Mesendoderm (in vitro differentiated cells): ENCODE measurements around the gene KLF14.
A peak's percentile ranks its signal among the peaks of the same experiment; 100 is the strongest.

Source experiments
- DNase-seq: peaks from one replicate; pipeline ENCODE4 v3.0.0; 2013
- H2AK5ac ChIP-seq: 2 replicates; pipeline ENCODE4 v1.6.1; 2013; ENCODE audit warnings: low read length, inconsistent platforms
- H2BK120ac ChIP-seq: 2 replicates; pipeline ENCODE4 v1.6.1; 2013; ENCODE audit warnings: low read depth, mild to moderate bottlenecking, low read length, moderate library complexity, mixed read lengths
- H2BK15ac ChIP-seq: replicated peaks from 2 replicates; pipeline ENCODE4 v1.6.1; 2013; ENCODE audit warnings: low read depth, mild to moderate bottlenecking, moderate library complexity
- H2BK5ac ChIP-seq: 2 replicates; pipeline ENCODE4 v1.6.1; 2013; ENCODE audit warnings: low read length, inconsistent platforms
- H3K18ac ChIP-seq: 2 replicates; pipeline ENCODE4 v1.6.1; 2013; ENCODE audit warnings: mild to moderate bottlenecking, low read length, mixed read lengths
- H3K23ac ChIP-seq: one replicate; pipeline ENCODE4 v1.6.1; 2013; ENCODE audit warnings: low read length
- H3K27ac ChIP-seq: 2 replicates; pipeline ENCODE4 v1.5.1; 2013; ENCODE audit warnings: low read depth, mild to moderate bottlenecking, inconsistent platforms, low read length, moderate library complexity
- H3K27me3 ChIP-seq: 2 replicates; pipeline ENCODE4 v1.6.1; 2013; ENCODE audit warnings: low read length, control low read depth, mild to moderate bottlenecking, inconsistent platforms; ENCODE audit not compliant: insufficient read depth, poor library complexity
- H3K36me3 ChIP-seq: 2 replicates; pipeline ENCODE4 v1.6.1; 2013; ENCODE audit warnings: low read length, inconsistent platforms; ENCODE audit not compliant: control insufficient read depth, insufficient read depth
- H3K4ac ChIP-seq: one replicate; pipeline ENCODE4 v1.6.1; 2013; ENCODE audit warnings: low read depth, mild to moderate bottlenecking, low read length, moderate library complexity
- H3K4me1 ChIP-seq: 2 replicates; pipeline ENCODE4 v1.6.1; 2013; ENCODE audit warnings: low read depth, low read length, inconsistent platforms; ENCODE audit not compliant: control insufficient read depth
- H3K4me2 ChIP-seq: 2 replicates; pipeline ENCODE4 v1.6.1; 2013; ENCODE audit warnings: low read length
- H3K4me3 ChIP-seq: 2 replicates; pipeline ENCODE4 v1.5.1; 2013; ENCODE audit warnings: mild to moderate bottlenecking, low read length
- H3K56ac ChIP-seq: one replicate; pipeline ENCODE4 v1.6.1; 2013; ENCODE audit warnings: low read length
- H3K79me1 ChIP-seq: 2 replicates; pipeline ENCODE4 v1.6.1; 2013; ENCODE audit warnings: low read length, inconsistent platforms
- H3K79me2 ChIP-seq: 2 replicates; pipeline ENCODE4 v1.6.1; 2013; ENCODE audit warnings: mild to moderate bottlenecking, low read length; ENCODE audit not compliant: control insufficient read depth, insufficient read depth
- H3K9ac ChIP-seq: 2 replicates; pipeline ENCODE4 v1.6.1; 2013; ENCODE audit warnings: low read length, inconsistent platforms
- H4K5ac ChIP-seq: one replicate; pipeline ENCODE4 v1.6.1; 2013; ENCODE audit warnings: low read length
- H4K8ac ChIP-seq: one replicate; pipeline ENCODE4 v1.6.1; 2013; ENCODE audit warnings: low read depth, mild to moderate bottlenecking, control low read depth, low read length, moderate library complexity
- WGBS: extraction: QIAGEN DNeasy Blood & Tissue Kit; methylation state at CpG from one replicate; pipeline ENCODE4 v1.1.7; 2013; ENCODE audit warnings: low lambda C conversion rate, missing lambda C conversion rate; ENCODE audit not compliant: insufficient coverage; ENCODE audit errors: extremely low coverage; 5-methylcytosine and 5-hydroxymethylcytosine counted together

KLF14 gene

GRCh38 chr7:130703851-130704250 is 30.2 kb downstream of the KLF14 start:
- no peak overlapping the region for H3K9ac ChIP-seq
- no peak overlapping the region for H3K23ac ChIP-seq
- H2AK5ac ChIP-seq, result no peak overlapping the region
- no CpG with 5 or more reads among the region's 1 CpG for WGBS
- H3K4me2 ChIP-seq, result no peak overlapping the region
- H3K56ac ChIP-seq, result no peak overlapping the region
- H3K4ac ChIP-seq, result no peak overlapping the region
- H3K27ac ChIP-seq, result no peak overlapping the region
- H4K8ac ChIP-seq, result no peak overlapping the region
- H2BK15ac ChIP-seq, result no peak overlapping the region
- no peak overlapping the region for H2BK120ac ChIP-seq
- no peak overlapping the region for H3K4me3 ChIP-seq
- H3K4me1 ChIP-seq, result no peaks in the 10 kb centered on the region
- no peaks in the 10 kb centered on the region for H3K36me3 ChIP-seq
- no peaks in the 10 kb centered on the region for H3K79me1 ChIP-seq
- no peak overlapping the region for H3K18ac ChIP-seq
- H3K79me2 ChIP-seq, result no peaks in the 10 kb centered on the region
- no peak for DNase-seq
- no peak overlapping the region for H4K5ac ChIP-seq
- no peaks in the 10 kb centered on the region for H3K27me3 ChIP-seq
- no peak overlapping the region for H2BK5ac ChIP-seq

- Histone ChIP-seq H3K36me3 (no peaks in the 10 kb centered on the region), H3K4me1 (no peaks in the 10 kb centered on the region), H2AK5ac (no peak overlapping the region), H3K9ac (no peak overlapping the region), H3K27me3 (no peaks in the 10 kb centered on the region), H3K4me3 (no peak overlapping the region), H3K79me2 (no peaks in the 10 kb centered on the region), H3K4ac (no peak overlapping the region), H3K23ac (no peak overlapping the region), H2BK15ac (no peak overlapping the region), H3K27ac (no peak overlapping the region), H2BK120ac (no peak overlapping the region), H3K79me1 (no peaks in the 10 kb centered on the region), H2BK5ac (no peak overlapping the region), H4K8ac (no peak overlapping the region), H4K5ac (no peak overlapping the region), H3K18ac (no peak overlapping the region), H3K56ac (no peak overlapping the region), H3K4me2 (no peak overlapping the region)
- DNase-seq, result no peak
- no CpG with 5 or more reads among the region's 2 CpGs for WGBS
These were observed 32.4 kb downstream of the KLF14 start for GRCh38 chr7:130701650-130702049.

GRCh38 chr7:130700760-130701159 is 33.2 kb downstream of the KLF14 start:
- Histone ChIP-seq H3K79me2 (no peaks in the 10 kb centered on the region), H4K5ac (no peak overlapping the region), H3K36me3 (no peaks in the 10 kb centered on the region), H3K79me1 (no peaks in the 10 kb centered on the region), H2BK120ac (no peak overlapping the region), H3K18ac (no peak overlapping the region), H3K56ac (no peak overlapping the region), H3K23ac (no peak overlapping the region), H2AK5ac (no peak overlapping the region), H3K4me2 (no peak overlapping the region), H3K4ac (no peak overlapping the region), H3K4me3 (no peak overlapping the region), H3K27ac (no peak overlapping the region), H4K8ac (no peak overlapping the region), H3K27me3 (no peaks in the 10 kb centered on the region), H3K4me1 (no peaks in the 10 kb centered on the region), H2BK15ac (no peak overlapping the region), H2BK5ac (no peak overlapping the region), H3K9ac (no peak overlapping the region)
- no CpG with 5 or more reads among the region's 1 CpG for WGBS
- DNase-seq, result no peak

GRCh38 chr7:130699686-130700085 is 34.3 kb downstream of the KLF14 start:
- no peak for DNase-seq
- Histone ChIP-seq H3K4me2 (no peak overlapping the region), H3K36me3 (no peaks in the 10 kb centered on the region), H2BK15ac (no peak overlapping the region), H2BK5ac (no peak overlapping the region), H3K9ac (no peak overlapping the region), H3K79me1 (no peaks in the 10 kb centered on the region), H3K4me1 (no peaks in the 10 kb centered on the region), H3K27me3 (no peaks in the 10 kb centered on the region), H4K8ac (no peak overlapping the region), H3K18ac (no peak overlapping the region), H4K5ac (no peak overlapping the region), H3K4ac (no peak overlapping the region), H2AK5ac (no peak overlapping the region), H3K56ac (no peak overlapping the region), H3K23ac (no peak overlapping the region), H3K79me2 (no peaks in the 10 kb centered on the region), H3K27ac (no peak overlapping the region), H3K4me3 (no peak overlapping the region), H2BK120ac (no peak overlapping the region)
- WGBS, result no CpG with 5 or more reads among the region's 4 CpGs

- WGBS, result no CpG with 5 or more reads among the region's 2 CpGs
- H3K56ac ChIP-seq, result no peak overlapping the region
- H3K79me1 ChIP-seq, result no peaks in the 10 kb centered on the region
- H3K4me1 ChIP-seq, result no peaks in the 10 kb centered on the region
- no peak overlapping the region for H2BK120ac ChIP-seq
- H3K4me3 ChIP-seq, result no peak overlapping the region
- no peak overlapping the region for H2AK5ac ChIP-seq
- no peak overlapping the region for H3K27ac ChIP-seq
- no peak overlapping the region for H3K18ac ChIP-seq
- H2BK5ac ChIP-seq, result no peak overlapping the region
- H3K79me2 ChIP-seq, result no peaks in the 10 kb centered on the region
- H4K5ac ChIP-seq, result no peak overlapping the region
- no peak for DNase-seq
- no peaks in the 10 kb centered on the region for H3K36me3 ChIP-seq
- no peak overlapping the region for H3K4ac ChIP-seq
- H4K8ac ChIP-seq, result no peak overlapping the region
- H2BK15ac ChIP-seq, result no peak overlapping the region
- H3K27me3 ChIP-seq, result no peaks in the 10 kb centered on the region
- no peak overlapping the region for H3K9ac ChIP-seq
- no peak overlapping the region for H3K23ac ChIP-seq
- no peak overlapping the region for H3K4me2 ChIP-seq
These were observed 36.2 kb downstream of the KLF14 start for GRCh38 chr7:130697820-130698219.

- H3K27ac ChIP-seq, result no peak overlapping the region
- H2BK120ac ChIP-seq, result no peak overlapping the region
- H3K4me2 ChIP-seq, result no peak overlapping the region
- H4K8ac ChIP-seq, result no peak overlapping the region
- H3K56ac ChIP-seq, result no peak overlapping the region
- H3K79me1 ChIP-seq, result no peaks in the 10 kb centered on the region
- no peak overlapping the region for H4K5ac ChIP-seq
- H3K4me3 ChIP-seq, result no peak overlapping the region
- no peaks in the 10 kb centered on the region for H3K27me3 ChIP-seq
- H3K4me1 ChIP-seq, result no peaks in the 10 kb centered on the region
- no peaks in the 10 kb centered on the region for H3K36me3 ChIP-seq
- H3K18ac ChIP-seq, result no peak overlapping the region
- H3K23ac ChIP-seq, result no peak overlapping the region
- no peak overlapping the region for H2BK5ac ChIP-seq
- DNase-seq, result peak; percentile 46
- H3K9ac ChIP-seq, result no peak overlapping the region
- H2AK5ac ChIP-seq, result no peak overlapping the region
- H2BK15ac ChIP-seq, result no peak overlapping the region
- WGBS, result no CpG with 5 or more reads among the region's 2 CpGs
- no peak overlapping the region for H3K4ac ChIP-seq
- no peaks in the 10 kb centered on the region for H3K79me2 ChIP-seq
These were observed 38.2 kb downstream of the KLF14 start for GRCh38 chr7:130695840-130696239.
